ENCODE data around the gene HPDL. TPM values are rescaled to one million over a fixed set of nuclear protein-coding genes. Genes with fewer than 3 reads are reported as not detected.

The HPDL gene
- total and polyA plus RNA-seq, 2 of the 8 experiments (the other 6 are each of a cell fraction or from before 2014, with no cell fraction given), result 58.5 to 62.7 TPM

DNA sequence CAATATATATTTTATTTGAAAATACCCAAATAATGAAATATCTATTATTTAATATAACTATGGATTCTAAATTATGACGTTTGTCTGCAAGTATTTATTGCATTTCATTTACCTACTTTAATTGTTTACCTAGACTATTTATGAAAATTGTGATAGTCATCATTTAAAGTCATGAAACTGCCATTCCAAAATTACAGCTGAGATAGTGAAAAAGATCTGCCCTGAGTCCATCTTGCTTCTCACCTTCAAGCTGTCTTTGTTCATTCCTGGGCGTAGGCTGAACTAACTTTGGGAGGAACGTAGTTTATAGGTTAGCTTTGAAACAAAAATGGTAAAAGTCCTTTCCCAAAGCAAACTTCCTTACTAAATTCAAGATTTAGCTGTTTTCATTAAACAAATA, 12.4 kb upstream of the HPDL start:
- Histone ChIP-seq H2BK12ac (ENCODE audit: low read depth, low read length) (no peak overlapping the region), H3K9ac (replicated peaks in 1 of 4; ENCODE audit: extremely low read depth in 1 of 4, low read depth in 3 of 4, low read length in 3 of 4) (no peak overlapping the region), H3K4me2 (ENCODE audit: insufficient read depth in 1 of 2, low read depth in 2 of 2, low read length in 2 of 2) (no peak overlapping the region), H3K18ac (ENCODE audit: extremely low read depth, low read length) (no peak overlapping the region), H3K36me3 (ENCODE audit: control insufficient read depth in 2 of 4, insufficient read depth in 4 of 4, low read length in 3 of 4) (no peaks in the 10 kb centered on the region; a peak in 1 of 8 replicates), H3K79me2 (ENCODE audit: control insufficient read depth in 1 of 2, insufficient read depth in 2 of 2, low read length in 2 of 2) (no peaks in the 10 kb centered on the region), H3K79me1 (ENCODE audit: low read depth, low read length) (no peaks in the 10 kb centered on the region), H3K4me1 (replicated peaks in 1 of 4; ENCODE audit: control insufficient read depth in 3 of 4, insufficient read depth in 4 of 4, low read length in 3 of 4) (no peaks in the 10 kb centered on the region; a peak in 1 of 7 replicates), H2BK120ac (replicated peaks; ENCODE audit: low read depth, low read length) (no peak overlapping the region), H3K27ac (ENCODE audit: low read depth, low read length) (no peak overlapping the region), H2AFZ (ENCODE audit: low read length) (no peak overlapping the region), H4K5ac (ENCODE audit: insufficient read length, low read depth, low read length) (no peak overlapping the region), H3K4me3 (ENCODE audit: extremely low read depth in 1 of 4, insufficient read depth in 2 of 4, low read depth in 3 of 4, low read length in 4 of 4) (no peak overlapping the region), H3K4ac (replicated peaks; ENCODE audit: insufficient read length, low read depth, low read length) (no peak overlapping the region), H3K23ac (ENCODE audit: insufficient read length) (no peak overlapping the region), H3K14ac (ENCODE audit: insufficient read length) (no peak overlapping the region), H3K23me2 (ENCODE audit: low read depth, low read length) (no peaks in the 10 kb centered on the region; the same call in 1 of the 2 replicates), H2AK5ac (ENCODE audit: low read depth, low read length) (no peak overlapping the region), H3K9me3 (ENCODE audit: insufficient read depth in 2 of 2, low read depth in 1 of 2, low read length in 1 of 2) (peaks cover 0 to 5% of the 10 kb centered on the region in 2 experiments; a peak in 2 of 4 replicates), H4K91ac (replicated peaks; ENCODE audit: insufficient read length, low read length) (no peak overlapping the region), H3K56ac (replicated peaks; ENCODE audit: insufficient read length, low read depth, low read length) (no peak overlapping the region), H2BK15ac (ENCODE audit: low read length) (no peak overlapping the region), H2BK5ac (ENCODE audit: low read depth, low read length) (no peak overlapping the region), H3K27me3 (replicated peaks in 1 of 4; ENCODE audit: control insufficient read depth in 3 of 4, extremely low read depth in 1 of 4, insufficient read depth in 3 of 4, low read length in 3 of 4) (no peaks in the 10 kb centered on the region), H2BK20ac (ENCODE audit: low read length) (no peak overlapping the region), H4K20me1 (replicated peaks in 1 of 2; ENCODE audit: control insufficient read depth in 1 of 2, insufficient read depth in 2 of 2, low read length in 2 of 2) (no peaks in the 10 kb centered on the region), H4K8ac (ENCODE audit: extremely low read depth, insufficient read depth, low read length) (no peak overlapping the region)
- CTCF ChIA-PET (ENCODE audit: partially characterized antibody), result interaction anchor here (1.1 to 2.2 kb wide), 4 partner anchors 11 to 178 kb away, joined by 3 to 6 read pairs (median 4); no protein-coding TSS in a partner anchor
- POLR2A ChIA-PET (ENCODE audit: partially characterized antibody), result interaction anchor here (0.7 to 6.5 kb wide), 5 partner anchors 9 to 538 kb away, joined by 3 to 38 read pairs (median 9); partner anchors contain the start of genes HPDL, MUTYH and TOE1
- DNase-seq (ENCODE audit: low read depth in 1 of 2, low spot score in 2 of 2) (no peak), FAIRE-seq (no peak)
- 89% methylated on average over 3 of the region's 3 CpGs; no CpG with 5 or more reads in 1 of the 2 experiments for WGBS, 2 experiments (ENCODE audit: extremely low coverage in 1 of 2, insufficient coverage in 1 of 2, insufficient read length in 1 of 2, insufficient replicate concordance in 2 of 2, low coverage in 1 of 2, low lambda C conversion rate in 2 of 2, missing lambda C conversion rate in 1 of 2)
- TF ChIP-seq RNF2 (IDR thresholded peaks at IDR 0.05; ENCODE audit: borderline replicate concordance, low read depth, low read length, missing control alignments, poor library complexity, severe bottlenecking), result no peak
- TF ChIP-seq POU5F1 (IDR thresholded peaks at IDR 0.05; ENCODE audit: low read depth, low read length), result no peak
- TF ChIP-seq SIX5 (IDR thresholded peaks at IDR 0.05; ENCODE audit: low read depth, low read length), result no peak

Data from H1 (cell line).